ENCODE data around the gene GSTO1.
A peak's percentile ranks its signal among the peaks of the same experiment; 100 is the strongest.
"Not testable (repeated sequence)": the region's sequence is repeated elsewhere in the genome, so short reads cannot be mapped to it uniquely, and the experiment has no call there.

GSTO1 gene

GRCh38 chr10:104254493-104255310 is at the start of gene GSTO1:
Gene GSTO1 (plus strand): TSS chr10:104254892. CDS start chr10:104254929, 37 bp downstream.
- no peak for DNase-seq

- DNase-seq: no peak
Measured at GRCh38 chr10:104208730-104209129, 46.0 kb upstream of the GSTO1 start.

GRCh38 chr10:104209575-104210198 is 45.0 kb upstream of the GSTO1 start:
- DNase-seq: no peak

- DNase-seq: no peak
Measured at GRCh38 chr10:104216631-104217030, 38.1 kb upstream of the GSTO1 start.

GRCh38 chr10:104218751-104219150 is 35.9 kb upstream of the GSTO1 start:
- no peak for DNase-seq

GRCh38 chr10:104220522-104220921 is 34.2 kb upstream of the GSTO1 start:
- no peak for DNase-seq

GRCh38 chr10:104223304-104223703 is 31.4 kb upstream of the GSTO1 start:
- DNase-seq: no peak

- no peak for DNase-seq
Measured at GRCh38 chr10:104230490-104230889, 24.2 kb upstream of the GSTO1 start.

GRCh38 chr10:104231784-104232612 is 22.7 kb upstream of the GSTO1 start, which contains the start of gene CFAP43:
Gene CFAP43 (minus strand): TSS chr10:104232364. CDS start chr10:104232246, 118 bp downstream.
- DNase-seq: peak; percentile 62

GRCh38 chr10:104232613-104233102 is 22.0 kb upstream of the GSTO1 start:
- DNase-seq: no peak

- DNase-seq: no peak
Measured at GRCh38 chr10:104233817-104234216, 20.9 kb upstream of the GSTO1 start.

GRCh38 chr10:104234934-104235333 is 19.8 kb upstream of the GSTO1 start:
- DNase-seq: no peak

GRCh38 chr10:104235801-104236200 is 18.9 kb upstream of the GSTO1 start:
- no peak for DNase-seq

GRCh38 chr10:104240078-104240477 is 14.6 kb upstream of the GSTO1 start:
- DNase-seq: no peak

- no peak for DNase-seq
Measured at GRCh38 chr10:104242545-104242944, 12.1 kb upstream of the GSTO1 start.

GRCh38 chr10:104243009-104243408 is 11.7 kb upstream of the GSTO1 start:
- DNase-seq: not testable (repeated sequence)

GRCh38 chr10:104243512-104243911 is 11.2 kb upstream of the GSTO1 start:
- DNase-seq: no peak

- no peak for DNase-seq
Measured at GRCh38 chr10:104245066-104245632, 9.5 kb upstream of the GSTO1 start.

- DNase-seq: no peak
Measured at GRCh38 chr10:104246976-104247375, 7.7 kb upstream of the GSTO1 start.

- DNase-seq: no peak
Measured at GRCh38 chr10:104247513-104248146, 7.1 kb upstream of the GSTO1 start.

- DNase-seq: not testable (repeated sequence)
Measured at GRCh38 chr10:104248931-104249330, 5.8 kb upstream of the GSTO1 start.

- DNase-seq: no peak
Measured at GRCh38 chr10:104250371-104250770, 4.3 kb upstream of the GSTO1 start.
